ENCODE data around the gene PDGFB.
A peak's percentile ranks its signal among the peaks of the same experiment; 100 is the strongest.
"Not testable (repeated sequence)": the region's sequence is repeated elsewhere in the genome, so short reads cannot be mapped to it uniquely, and the experiment has no call there.

PDGFB gene

GRCh38 chr22:39219071-39220039, 25.4 kb downstream of the PDGFB start:
- no peak overlapping the region for H3K27ac ChIP-seq
- TF ChIP-seq, protein P1, sequence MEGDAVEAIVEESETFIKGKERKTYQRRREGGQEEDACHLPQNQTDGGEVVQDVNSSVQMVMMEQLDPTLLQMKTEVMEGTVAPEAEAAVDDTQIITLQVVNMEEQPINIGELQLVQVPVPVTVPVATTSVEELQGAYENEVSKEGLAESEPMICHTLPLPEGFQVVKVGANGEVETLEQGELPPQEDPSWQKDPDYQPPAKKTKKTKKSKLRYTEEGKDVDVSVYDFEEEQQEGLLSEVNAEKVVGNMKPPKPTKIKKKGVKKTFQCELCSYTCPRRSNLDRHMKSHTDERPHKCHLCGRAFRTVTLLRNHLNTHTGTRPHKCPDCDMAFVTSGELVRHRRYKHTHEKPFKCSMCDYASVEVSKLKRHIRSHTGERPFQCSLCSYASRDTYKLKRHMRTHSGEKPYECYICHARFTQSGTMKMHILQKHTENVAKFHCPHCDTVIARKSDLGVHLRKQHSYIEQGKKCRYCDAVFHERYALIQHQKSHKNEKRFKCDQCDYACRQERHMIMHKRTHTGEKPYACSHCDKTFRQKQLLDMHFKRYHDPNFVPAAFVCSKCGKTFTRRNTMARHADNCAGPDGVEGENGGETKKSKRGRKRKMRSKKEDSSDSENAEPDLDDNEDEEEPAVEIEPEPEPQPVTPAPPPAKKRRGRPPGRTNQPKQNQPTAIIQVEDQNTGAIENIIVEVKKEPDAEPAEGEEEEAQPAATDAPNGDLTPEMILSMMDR (conservative IDR thresholded peaks at IDR 0.05), result no peak

- H3K27ac ChIP-seq, result not testable (repeated sequence)
Measured at GRCh38 chr22:39218432-39218831, 26.4 kb downstream of the PDGFB start.

- TF ChIP-seq, protein P1 (conservative IDR thresholded peaks at IDR 0.05), result peak; percentile 5; the same call in 1 of the 2 replicates
- no peak overlapping the region for H3K27ac ChIP-seq
Measured at GRCh38 chr22:39216143-39216490, 28.7 kb downstream of the PDGFB start.

GRCh38 chr22:39215426-39216142, 29.2 kb downstream of the PDGFB start:
- no peak overlapping the region for H3K27ac ChIP-seq

DNA sequence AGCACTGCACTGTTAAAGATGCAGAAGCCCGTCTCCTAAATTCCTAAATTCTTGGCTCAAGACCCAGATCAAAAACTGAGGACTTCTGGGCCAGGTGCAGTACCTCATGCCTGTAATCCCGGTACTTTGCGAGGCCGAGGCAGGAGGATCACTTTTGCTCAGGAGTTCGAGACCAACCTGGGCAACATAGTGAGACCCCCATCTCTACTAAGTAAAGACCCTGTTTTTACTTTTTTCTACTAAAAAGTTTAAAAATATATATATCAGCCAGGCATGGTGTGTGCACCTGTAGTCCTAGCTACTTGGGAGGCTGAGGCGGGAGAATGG, 29.7 kb downstream of the PDGFB start:
- TF ChIP-seq, protein P1 (conservative IDR thresholded peaks at IDR 0.05), result no peak
- H3K27ac ChIP-seq, result no peak overlapping the region

More at GRCh38 chr22:39215426-39216142, 29.2 kb downstream of the PDGFB start:
- TF ChIP-seq, protein P1 (conservative IDR thresholded peaks at IDR 0.05), result peak; percentile 52; the same call in 1 of the 2 replicates

GRCh38 chr22:39214383-39215069, 30.3 kb downstream of the PDGFB start:
- H3K27ac ChIP-seq, result no peak overlapping the region
- TF ChIP-seq, protein P1 (conservative IDR thresholded peaks at IDR 0.05), result no peak

DNA sequence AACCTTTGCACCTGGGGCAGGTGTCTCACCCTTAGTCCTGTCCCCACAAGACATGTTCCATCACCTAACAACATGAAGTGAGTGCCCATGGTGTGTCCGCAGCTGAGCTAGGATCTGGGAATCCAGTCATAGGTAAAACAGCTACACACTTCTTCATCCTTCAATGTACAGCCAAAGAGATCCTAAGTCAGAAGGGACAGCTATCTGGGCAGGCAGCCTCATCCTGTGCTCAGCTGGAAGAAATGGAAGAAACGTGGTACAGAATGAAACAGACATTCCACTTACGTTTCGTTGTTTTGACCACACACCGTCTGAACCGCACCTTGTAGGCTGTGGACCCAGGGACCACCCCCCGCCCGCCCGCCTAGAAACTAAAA, 30.8 kb downstream of the PDGFB start:
- TF ChIP-seq, protein P1 (conservative IDR thresholded peaks at IDR 0.05), result no peak
- H3K27ac ChIP-seq, result no peak overlapping the region

All from VCaP (cell line).